Kidney (tissue), 14 donors: ENCODE results near the gene TUBB4A. TPM values are rescaled to one million over a fixed set of nuclear protein-coding genes. Genes with fewer than 3 reads are reported as not detected.
A peak's percentile ranks its signal among the peaks of the same experiment; 100 is the strongest.

ENCODE experiments used
- DNase-seq, 5 donors: peaks; one replicate each; pipeline ENCODE4 v3.0.0-alpha.2; 2013 to 2020
- FAIRE-seq: peaks from 2 replicates; lab custom pipeline; 2012; peaks lifted over from hg19 to GRCh38; lab: Jason Lieb, UNC
- H3K27ac ChIP-seq, 2 donors: one replicate each; pipeline ENCODE4 v1.7.0; 2013; ENCODE audit warnings: low read depth in 2 of 2, low read length in 2 of 2, inconsistent platforms in 1 of 2
- H3K27me3 ChIP-seq: one replicate; pipeline ENCODE4 v1.7.1; 2013; ENCODE audit warnings: low read length, inconsistent platforms; ENCODE audit not compliant: control insufficient read depth, insufficient read depth
- H3K36me3 ChIP-seq, 3 donors: one replicate each; pipeline versions ENCODE4 v1.7.0 to v1.7.1; 2013; ENCODE audit warnings: low read length in 3 of 3, control low read depth in 1 of 3, inconsistent platforms in 1 of 3; ENCODE audit not compliant: insufficient read depth in 3 of 3, control insufficient read depth in 2 of 3
- H3K4me1 ChIP-seq, 3 donors: one replicate each; pipeline versions ENCODE4 v1.7.0 to v1.7.1; 2013; ENCODE audit warnings: low read length in 3 of 3, inconsistent platforms in 1 of 3, low read depth in 1 of 3; ENCODE audit not compliant: control insufficient read depth in 2 of 3, insufficient read depth in 2 of 3
- H3K4me3 ChIP-seq, 3 donors: one replicate each; pipeline versions ENCODE4 v1.7.0 to v1.8.1; 2013; ENCODE audit warnings: low read length in 3 of 3, control low read depth in 1 of 3, inconsistent platforms in 1 of 3
- H3K9ac ChIP-seq, 3 donors: one replicate each; pipeline versions ENCODE4 v1.7.0 to v1.7.1; 2013; ENCODE audit warnings: low read length in 3 of 3, control low read depth in 1 of 3, inconsistent platforms in 1 of 3
- H3K9me3 ChIP-seq, 3 donors: one replicate each; pipeline versions ENCODE4 v1.7.0 to v1.7.1; 2013; ENCODE audit warnings: low read length in 3 of 3, control low read depth in 1 of 3, inconsistent platforms in 1 of 3; ENCODE audit not compliant: control insufficient read depth in 2 of 3, insufficient read depth in 1 of 3
- CTCF ChIP-seq: IDR thresholded peaks from 3 replicates; pipeline ENCODE4 v1.5.1; 2012; ENCODE audit warnings: mild to moderate bottlenecking, moderate library complexity, borderline replicate concordance; ENCODE audit not compliant: insufficient read depth; ENCODE audit errors: extremely low read depth
- intact Hi-C: fragments of 100-400 bp; cut with DNase I; formaldehyde crosslinking; loops from one replicate; pipeline ENCODE4 v1.11.1; 2022
- polyA plus RNA-seq: library from polyadenylated mRNA; stranded (reverse); fragments of 350-450 nt; fragmentation: Illumina TruSeq; extraction: RNeasy Lipid Tissue Mini Kit (QIAGEN cat#74804); gene quantifications from one replicate; pipeline ENCODE4 v1.2.3, GENCODE V29; 2014; ENCODE audit warnings: low read depth, low replicate concordance; ENCODE audit not compliant: insufficient read depth
- total RNA-seq: library from RNA; stranded (reverse); fragmentation: NEBNext Ultra II Directional; extraction: Animal tissue kit (Norgen Biotek cat#: 25700); gene quantifications from one replicate; pipeline ENCODE4 v1.2.1, GENCODE V29; 2021
- donor health status: control.
- donor health status: control.
- donor health status: control.
- donor health status: control.
- donor health status: control.
- donor health status: DM: yes; HTN: yes; CAD: no.
- donor health status: Normal renal cell carcinoma (clear cell type).

TUBB4A gene
- total and polyA plus RNA-seq, 2 donors from 2014 or later, result 4.4 to 11.3 TPM

GRCh38 chr19:6531163-6531955, 29.2 kb upstream of the TUBB4A start:
- TF ChIP-seq CTCF, result no peak
- H3K4me1 ChIP-seq, result peaks cover 0 to 8% (median 6%) of the 10 kb centered on the region in 3 donors
- H3K4me3 ChIP-seq, result peak overlapping the region in 1 of 3 donors; percentile 70
- FAIRE-seq, result no peak
- intact Hi-C loops, result no loop called here
- no peaks in the 10 kb centered on the region for H3K9me3 ChIP-seq
- no peak overlapping the region for H3K9ac ChIP-seq
- no peak for DNase-seq
- no peak overlapping the region for H3K27ac ChIP-seq
- H3K36me3 ChIP-seq, result no peaks in the 10 kb centered on the region
- H3K27me3 ChIP-seq, result peaks cover 14% of the 10 kb centered on the region

GRCh38 chr19:6530386-6531162, 28.5 kb upstream of the TUBB4A start, which contains the start of gene TNFSF9:
TNFSF9 (plus strand) TSS chr19:6531026; CDS start chr19:6531037, 11 bp downstream.
- no peak for FAIRE-seq
- intact Hi-C loops, result no loop called here
- no peaks in the 10 kb centered on the region for H3K36me3 ChIP-seq

GRCh38 chr19:6529937-6530385, 27.9 kb upstream of the TUBB4A start:
- Histone ChIP-seq H3K27ac (no peak overlapping the region), H3K9me3 (no peaks in the 10 kb centered on the region), H3K27me3 (peaks cover 14% of the 10 kb centered on the region), H3K4me1 (peaks cover 0 to 8% (median 6%) of the 10 kb centered on the region in 3 donors), H3K4me3 (peak overlapping the region; percentile 70 to 89 (median 88)), H3K9ac (peak overlapping the region in 2 of 3 donors; percentile 69 to 84), H3K36me3 (no peaks in the 10 kb centered on the region)
- FAIRE-seq, result no peak
- TF ChIP-seq CTCF, result no peak
- DNase-seq, result no peak
- intact Hi-C loops, result no loop called here

More at GRCh38 chr19:6530386-6531162, 28.5 kb upstream of the TUBB4A start, which contains the start of gene TNFSF9:
- Histone ChIP-seq H3K4me3 (peak within 1 kb of the TSS; percentile 70 to 89 (median 88)), H3K9me3 (no peaks in the 10 kb centered on the region), H3K4me1 (peaks cover 0 to 8% (median 6%) of the 10 kb centered on the region in 3 donors), H3K9ac (peak within 1 kb of the TSS; percentile 39 to 84 (median 69)), H3K27me3 (peaks cover 14% of the 10 kb centered on the region), H3K27ac (no peak within 1 kb of the TSS)
- no peak for TF ChIP-seq CTCF
- DNase-seq, result peak; percentile 92 to 96 (median 94)
